ENCODE measurements around the gene NCKAP5.
"Not testable (repeated sequence)": the region's sequence is repeated elsewhere in the genome, so short reads cannot be mapped to it uniquely, and the experiment has no call there.

NCKAP5 gene

DNA sequence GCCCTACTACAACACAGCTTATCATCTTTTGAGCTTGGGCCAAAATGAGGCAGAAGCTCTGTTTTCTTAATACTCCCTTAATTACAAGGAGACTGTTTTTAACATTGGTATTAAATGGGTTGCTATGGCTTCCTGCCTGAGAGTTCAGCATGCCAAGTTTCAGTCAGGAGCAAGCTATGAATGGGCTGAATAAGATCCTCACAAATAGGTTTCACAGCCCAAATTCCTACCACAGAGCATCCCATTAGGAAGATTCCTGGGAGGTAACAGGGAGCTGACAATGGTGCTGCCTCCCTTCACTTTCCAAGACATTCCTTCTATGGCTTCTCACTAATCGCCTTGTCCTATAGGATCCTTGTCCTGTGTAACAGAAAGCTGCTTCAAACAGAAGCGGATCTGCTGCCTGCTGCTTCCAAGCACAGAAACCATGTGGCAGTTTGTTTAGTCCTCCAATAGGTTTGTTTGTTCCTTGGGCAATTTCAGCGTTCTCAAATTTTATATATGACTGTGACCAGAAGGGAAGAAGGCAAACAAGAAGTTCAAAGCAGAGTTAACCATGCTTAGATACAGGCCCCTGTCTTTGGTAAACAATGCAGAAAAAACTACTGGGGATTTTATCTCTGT is 70.9 kb downstream of the NCKAP5 start:
- DNase-seq (ENCODE audit: low spot score): no peak

DNA sequence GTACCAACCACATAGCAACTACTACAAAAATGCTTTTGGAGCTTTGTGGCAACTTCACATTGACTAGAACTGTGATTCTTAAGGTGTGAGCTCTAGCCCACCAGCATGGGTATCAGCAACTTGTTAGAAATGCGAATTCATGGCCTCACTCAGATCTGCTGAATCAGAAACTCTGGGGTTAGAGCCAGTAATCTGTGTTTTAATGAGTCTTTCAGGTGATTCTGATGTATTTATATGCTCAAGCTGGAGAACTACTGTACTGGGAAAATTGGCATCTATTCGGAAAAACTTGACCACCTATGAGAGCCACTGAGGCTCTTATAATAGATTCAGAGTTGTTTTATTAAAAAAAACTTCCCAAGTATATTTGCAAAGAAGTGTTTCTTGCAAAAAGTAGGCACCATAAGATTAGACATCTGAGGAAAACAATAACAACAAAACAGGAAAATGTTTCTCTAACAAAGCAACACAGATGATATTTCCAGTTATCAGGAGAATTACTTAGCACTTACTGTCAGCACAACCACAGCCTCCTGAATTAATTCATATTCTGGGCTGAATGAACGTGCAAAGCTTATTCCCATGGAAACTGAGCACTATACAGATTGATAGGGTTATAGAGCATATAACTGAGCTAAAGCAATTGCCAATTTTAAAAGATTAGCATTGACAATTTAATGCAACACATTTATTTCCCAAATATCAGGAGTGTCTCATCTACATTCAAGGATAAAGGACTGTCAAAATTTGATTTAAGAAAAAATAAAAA is 71.6 kb downstream of the NCKAP5 start:
- DNase-seq (ENCODE audit: low spot score): no peak

DNA sequence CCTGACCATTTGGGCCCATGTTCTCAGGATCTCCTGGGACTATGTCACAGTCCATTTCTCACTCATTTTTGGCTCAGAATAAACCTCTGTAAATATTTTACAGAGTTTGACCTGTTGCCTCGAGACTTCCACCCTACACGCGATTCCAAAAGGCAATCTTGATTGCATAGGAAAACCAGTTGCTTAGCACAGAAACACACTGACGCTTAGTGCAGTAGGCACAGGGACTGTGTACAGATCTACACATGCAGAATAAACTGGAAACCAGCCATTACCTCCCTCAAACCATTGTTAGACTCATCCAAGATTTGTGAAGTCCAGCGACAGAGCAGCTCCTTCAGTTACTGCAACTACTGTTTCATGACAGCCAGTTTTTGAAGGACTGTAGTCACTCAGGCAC is 73.0 kb downstream of the NCKAP5 start:
- no peak for DNase-seq (ENCODE audit: low spot score)

DNA sequence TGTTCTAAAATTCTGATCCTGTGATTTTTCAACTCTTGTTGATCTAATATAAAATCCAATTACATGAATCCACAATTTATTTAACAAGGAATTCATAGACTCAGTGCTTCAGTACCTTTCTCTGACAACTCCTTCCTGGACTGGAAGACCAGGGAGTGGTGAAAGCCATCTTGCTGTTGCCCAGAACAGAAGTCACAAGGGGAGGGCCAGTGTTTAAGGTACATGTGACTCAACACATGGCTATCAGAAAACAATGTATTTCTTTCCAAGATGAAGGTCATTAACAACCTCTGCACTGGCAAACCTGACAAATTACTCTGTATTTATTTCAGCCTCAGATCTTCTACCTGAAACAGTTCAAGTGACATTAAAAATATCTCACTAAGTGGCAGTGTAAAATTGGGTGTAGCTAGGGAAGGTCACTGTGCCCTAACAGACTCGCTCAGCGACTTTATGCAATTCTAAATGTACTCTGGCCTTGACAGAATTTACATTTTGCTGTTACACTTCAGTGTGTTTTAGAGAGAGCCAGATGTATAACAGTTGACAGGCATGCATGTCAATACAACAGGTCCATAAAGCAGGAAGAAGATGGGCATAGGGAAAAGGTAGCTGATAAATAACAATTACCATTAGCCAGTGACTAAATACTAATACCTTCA is 75.4 kb downstream of the NCKAP5 start:
- DNase-seq (ENCODE audit: low spot score): no peak

DNA sequence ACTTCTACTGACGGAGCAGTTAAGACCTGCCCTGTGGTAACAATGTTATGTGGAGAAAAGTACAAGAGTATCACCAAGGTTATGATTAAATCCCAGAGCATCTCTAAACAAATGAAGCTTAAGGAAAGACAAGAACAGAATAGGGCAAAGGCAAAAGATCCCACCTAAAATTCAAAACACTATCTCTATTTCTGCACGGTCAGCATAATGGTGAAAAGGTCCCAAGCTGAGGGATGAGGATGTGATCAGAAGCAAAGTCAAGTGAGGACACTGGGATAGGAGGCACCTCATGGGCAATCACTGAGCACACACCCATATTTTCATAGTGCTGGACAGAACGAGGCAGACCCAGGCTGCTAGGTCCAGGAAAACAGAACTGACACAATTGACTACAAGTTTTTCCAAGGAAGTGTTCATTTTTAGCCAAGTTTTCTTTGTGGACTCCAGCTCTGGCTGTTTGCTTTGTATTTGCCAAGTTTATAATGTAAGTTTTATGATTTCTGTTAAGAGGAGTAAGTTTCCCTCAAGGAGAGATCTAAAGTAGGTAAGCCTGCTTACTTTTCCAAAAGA is 77.8 kb downstream of the NCKAP5 start:
- no peak for DNase-seq (ENCODE audit: low spot score)

DNA sequence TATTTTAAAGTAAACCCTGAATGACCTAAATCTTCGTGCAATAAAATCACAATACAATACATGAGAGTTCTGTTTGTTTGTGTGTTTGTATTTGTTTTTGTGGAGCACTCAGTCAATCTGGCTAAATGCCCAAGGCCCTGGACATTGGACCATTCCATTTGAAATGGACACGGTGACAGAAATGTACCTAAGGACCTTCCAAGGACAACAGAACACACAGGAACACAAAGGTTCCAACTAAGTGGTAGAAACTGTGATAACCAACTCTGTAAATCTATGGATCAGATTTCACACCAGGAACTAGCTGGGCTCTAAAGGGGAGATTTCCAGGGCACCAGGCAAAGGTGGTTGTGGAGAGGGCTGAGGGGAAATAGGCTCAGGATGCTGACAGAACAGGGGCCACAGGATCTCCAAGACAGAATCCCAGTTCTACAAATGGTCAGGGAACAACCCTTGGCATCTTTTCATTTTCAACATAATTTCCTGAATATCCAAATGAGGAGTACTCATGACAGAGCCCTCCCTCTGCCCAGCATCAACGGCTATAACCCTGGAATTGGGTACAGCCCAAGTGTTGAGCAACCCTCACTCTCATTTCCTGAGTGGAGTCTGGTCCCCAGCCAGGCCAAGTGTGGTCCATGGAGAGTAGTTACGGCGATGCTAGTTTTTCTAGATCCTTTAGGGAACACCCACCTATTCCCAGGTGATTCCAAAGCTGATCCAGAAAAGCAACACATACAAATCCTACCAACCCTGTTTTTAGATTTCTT is 78.4 kb downstream of the NCKAP5 start:
- no peak for DNase-seq (ENCODE audit: low spot score)

DNA sequence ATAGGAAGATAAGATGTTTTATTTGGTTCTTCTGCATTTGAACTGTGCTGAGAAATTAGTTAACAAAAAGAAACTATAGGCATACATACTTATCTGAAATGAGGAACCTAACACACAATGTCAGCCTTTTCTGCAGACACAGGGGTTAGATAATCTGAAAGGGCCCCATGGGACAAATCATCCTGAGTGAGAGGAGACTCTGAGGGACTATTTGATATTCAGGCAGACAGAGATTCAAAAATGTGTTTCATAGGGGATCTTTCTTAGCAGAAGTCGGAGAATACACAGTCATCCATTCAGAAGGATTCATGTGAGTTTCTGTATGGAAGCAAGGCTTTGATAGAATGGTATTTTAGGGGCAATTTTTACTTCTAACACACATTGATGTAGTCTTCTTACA is 79.1 kb downstream of the NCKAP5 start:
- no peak for DNase-seq (ENCODE audit: low spot score)

DNA sequence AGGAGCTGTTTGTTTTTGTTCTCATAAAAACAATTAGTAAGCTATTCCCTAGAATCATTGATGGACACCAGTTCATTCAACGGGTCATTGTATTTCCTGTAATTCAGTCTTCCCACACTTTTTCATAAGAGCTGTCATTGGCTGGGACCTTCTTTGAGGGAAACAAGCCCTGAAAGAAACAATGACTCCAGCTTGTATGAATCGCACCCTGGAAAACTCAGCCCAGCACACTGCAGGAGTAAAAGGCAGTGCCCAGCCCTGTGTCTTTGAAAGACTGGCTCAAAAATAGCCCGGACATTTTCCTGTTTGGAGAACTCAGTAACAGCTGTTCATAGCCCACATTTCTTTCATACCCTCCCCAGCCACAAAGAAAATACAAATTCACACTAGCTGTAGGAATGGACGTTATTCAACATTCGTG is 81.5 kb downstream of the NCKAP5 start:
- DNase-seq (ENCODE audit: low spot score): no peak

DNA sequence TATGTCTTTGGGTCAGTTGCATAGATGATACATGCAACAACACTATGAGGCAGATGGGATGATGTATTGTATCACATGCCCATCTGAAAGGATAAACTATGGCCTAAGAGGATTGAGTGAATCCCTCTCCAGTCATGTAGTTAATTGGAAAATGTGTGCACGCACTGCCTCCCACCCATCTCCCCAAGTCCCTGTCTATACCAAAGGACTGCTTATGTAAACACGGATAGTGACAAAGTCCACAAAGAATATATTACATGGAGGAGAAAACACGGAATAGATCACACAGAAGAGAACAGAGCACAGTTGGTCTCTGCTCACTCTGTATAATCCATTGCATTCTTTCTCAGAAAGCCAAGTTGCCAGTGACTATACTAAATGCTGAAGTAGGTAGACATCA is 82.4 kb downstream of the NCKAP5 start:
- no peak for DNase-seq (ENCODE audit: low spot score)

DNA sequence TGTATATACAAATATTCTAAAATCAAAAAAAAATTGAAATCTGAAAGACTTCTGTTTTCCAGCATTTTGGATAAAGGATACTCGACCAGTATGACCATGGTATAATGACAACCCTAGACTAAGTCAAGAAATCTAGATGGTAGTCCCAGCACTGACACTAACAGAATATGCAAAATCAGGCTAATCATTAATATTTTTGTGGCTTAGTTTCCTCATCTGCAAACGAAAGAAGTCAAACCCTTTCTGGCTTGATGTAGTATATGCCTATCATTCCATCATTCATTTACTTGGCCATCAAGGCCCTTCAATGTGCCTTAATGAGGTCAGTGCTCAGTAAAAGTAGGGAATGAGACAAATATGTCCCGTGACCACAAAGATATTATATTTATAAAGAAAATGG is 83.5 kb downstream of the NCKAP5 start:
- DNase-seq (ENCODE audit: low spot score): no peak

DNA sequence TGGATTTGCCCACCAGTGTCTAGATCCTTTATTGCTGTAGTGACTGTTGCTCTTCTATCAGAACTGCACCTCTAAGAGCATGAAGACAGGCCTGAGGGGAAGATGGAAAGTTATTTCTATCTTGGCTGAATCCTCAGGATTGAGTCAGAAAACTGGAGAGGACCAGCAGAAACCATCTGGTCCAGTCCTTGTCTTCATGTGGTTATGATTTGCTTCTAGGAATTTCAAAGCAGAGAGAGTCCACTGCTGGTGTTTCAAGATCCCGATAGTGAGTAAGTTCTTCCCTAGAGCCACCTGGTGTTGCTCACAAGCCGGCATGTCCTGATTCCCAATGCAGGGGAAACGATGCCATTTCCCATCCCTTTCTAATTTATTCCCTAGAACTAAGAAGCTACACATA is 84.2 kb downstream of the NCKAP5 start:
- DNase-seq (ENCODE audit: low spot score): no peak

DNA sequence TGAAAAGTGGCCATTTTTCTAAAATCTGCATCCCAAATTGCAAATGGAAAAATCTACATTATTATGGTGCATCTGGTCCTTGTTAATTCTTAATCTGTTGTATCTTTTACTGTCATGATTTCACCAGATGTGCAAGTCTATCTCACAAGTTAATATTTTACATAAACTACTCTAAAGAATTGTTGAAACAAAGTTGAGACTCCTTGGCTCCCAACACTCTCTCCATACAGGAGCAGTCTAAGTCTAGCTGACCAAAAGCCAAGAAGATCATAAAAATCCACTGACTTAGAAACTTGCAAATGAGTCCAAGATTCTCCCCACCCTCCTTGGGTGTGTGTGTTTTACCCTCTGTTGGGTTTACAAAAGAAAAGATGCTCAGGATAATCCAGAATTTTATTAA is 85.1 kb downstream of the NCKAP5 start:
- DNase-seq (ENCODE audit: low spot score): no peak

DNA sequence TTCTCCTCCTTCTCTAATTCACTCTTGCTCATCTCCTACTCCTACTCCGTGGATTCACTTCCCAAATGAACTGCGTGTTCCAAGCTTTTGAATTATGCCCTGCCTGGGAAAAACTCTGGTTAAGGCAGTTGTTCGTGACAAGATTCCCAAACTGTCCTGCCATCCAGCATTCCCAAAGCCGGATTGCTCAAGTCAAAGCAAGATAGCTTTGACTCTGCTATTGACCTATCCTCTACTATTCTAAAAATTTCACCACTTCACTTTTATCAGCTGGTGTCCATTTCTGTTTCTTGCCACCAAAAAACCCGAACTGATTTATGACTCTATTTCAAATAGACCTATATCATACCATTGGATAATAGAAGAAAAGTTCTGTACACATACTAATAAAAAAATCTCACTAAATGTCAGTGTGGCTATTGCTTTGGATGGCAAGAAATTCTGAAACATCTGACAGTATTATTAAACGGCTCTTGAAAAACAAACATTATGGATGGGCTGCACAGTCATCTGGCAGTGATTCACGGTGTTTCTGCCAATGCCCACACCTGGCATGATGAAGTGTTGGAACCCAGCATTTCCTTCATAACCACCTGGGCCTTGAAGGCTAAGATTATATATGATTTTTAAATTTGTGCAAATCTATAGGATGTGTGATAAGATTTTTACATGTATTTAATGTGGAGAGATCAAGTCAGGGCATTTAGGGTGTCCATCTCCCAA is 87.4 kb downstream of the NCKAP5 start:
- DNase-seq (ENCODE audit: low spot score): no peak

DNA sequence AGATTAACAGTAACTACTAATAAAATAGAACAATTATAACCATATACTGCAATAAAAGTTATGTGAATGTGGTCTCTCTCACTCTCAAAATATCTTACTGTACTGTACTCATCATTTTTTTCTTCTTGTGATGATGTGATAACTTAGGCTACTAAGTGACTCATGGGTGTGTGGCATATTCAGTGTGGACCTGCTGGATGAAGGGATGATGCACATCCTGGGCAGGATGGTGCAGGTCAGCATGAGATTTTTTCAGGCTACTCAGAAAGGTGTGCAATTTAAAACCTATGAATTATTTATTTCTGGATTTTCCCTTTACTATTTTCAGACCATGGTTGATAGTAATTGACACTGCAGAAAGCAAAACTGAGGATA is 90.7 kb downstream of the NCKAP5 start:
- DNase-seq (ENCODE audit: low spot score): no peak

DNA sequence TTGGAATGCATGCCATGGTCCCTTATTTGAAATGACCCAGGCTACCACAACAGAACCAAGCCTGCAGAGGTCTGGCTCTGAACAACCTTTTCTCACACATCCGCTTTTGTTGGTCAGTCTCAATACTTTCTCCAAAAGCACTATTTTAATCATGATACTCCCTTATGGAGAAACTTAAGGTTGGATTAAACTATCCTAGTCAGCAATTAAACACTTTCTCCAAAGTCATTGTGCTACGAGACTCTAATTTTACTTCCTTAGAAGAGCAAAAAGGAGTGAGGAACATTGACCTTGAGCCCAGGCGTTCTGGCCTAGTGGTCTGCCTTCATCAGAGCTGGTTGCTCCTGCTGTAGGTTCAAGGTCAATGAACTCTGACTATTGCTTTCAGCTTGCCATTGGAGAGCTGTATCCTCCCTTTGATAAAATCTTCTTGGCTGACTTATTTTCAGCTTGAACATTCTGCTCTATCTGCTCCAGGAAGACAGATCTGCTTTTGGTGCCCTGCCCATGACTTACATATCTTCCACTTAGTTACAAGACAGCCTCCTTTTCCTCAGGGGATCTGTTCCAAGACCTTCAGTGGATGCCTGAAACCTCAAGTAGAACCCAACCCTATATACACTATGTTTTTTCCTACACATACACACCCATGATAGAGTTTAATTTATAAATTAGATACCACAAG is 91.2 kb downstream of the NCKAP5 start:
- no peak for DNase-seq (ENCODE audit: low spot score)

DNA sequence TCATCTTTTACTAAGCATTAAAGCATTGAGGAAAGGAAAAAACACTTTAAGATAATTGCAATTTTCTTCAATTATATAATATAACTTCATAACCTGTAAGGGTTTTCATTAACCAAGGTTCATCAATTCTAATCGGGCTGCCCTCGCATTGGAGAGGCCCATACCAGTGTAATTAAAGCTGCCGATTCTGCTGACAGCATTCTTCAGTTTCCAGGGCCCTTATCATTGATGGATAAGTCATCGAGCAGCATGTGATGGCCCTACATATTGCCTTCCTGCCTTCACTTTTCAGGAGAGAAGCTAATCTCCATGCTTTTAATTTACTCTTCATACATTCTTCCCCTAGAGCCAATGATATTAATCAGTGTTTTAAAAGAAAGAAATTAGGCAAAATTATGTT is 92.0 kb downstream of the NCKAP5 start:
- DNase-seq (ENCODE audit: low spot score): no peak

DNA sequence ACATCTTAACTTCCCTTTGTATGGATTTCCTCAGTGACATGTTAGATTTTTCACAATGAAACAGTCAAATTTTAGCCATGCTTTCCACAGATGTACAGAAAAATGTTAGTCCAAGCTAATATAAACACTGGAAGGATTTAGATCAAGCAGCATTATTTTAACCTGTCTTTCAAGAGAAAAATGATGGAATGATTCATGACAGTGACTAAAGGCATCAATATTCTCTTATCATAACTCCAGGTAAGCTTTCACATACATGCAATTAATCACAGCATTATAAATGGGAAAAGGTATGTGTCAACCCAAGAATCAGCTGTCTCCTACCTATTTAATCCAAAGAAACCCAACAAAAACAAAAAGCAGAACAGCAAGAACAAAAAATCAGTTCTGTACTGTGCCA is 92.7 kb downstream of the NCKAP5 start:
- no peak for DNase-seq (ENCODE audit: low spot score)

DNA sequence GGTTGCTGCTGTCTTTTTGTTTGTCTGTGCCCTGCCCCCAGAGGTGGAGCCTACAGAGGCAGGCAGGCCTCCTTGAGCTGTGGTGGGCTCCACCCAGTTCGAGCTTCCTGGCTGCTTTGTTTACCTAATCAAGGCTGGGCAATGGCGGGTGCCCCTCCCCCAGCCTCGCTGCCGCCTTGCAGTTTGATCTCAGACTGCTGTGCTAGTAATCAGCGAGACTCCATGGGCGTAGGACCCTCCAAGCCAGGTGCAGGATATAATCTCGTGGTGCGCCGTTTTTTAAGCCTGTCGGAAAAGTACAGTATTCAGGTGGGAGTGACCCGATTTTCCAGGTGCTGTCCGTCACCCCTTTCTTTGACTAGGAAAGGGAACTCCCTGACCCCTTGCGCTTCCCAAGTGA is 97.8 kb downstream of the NCKAP5 start:
- not testable (repeated sequence) for DNase-seq (ENCODE audit: low spot score)

DNA sequence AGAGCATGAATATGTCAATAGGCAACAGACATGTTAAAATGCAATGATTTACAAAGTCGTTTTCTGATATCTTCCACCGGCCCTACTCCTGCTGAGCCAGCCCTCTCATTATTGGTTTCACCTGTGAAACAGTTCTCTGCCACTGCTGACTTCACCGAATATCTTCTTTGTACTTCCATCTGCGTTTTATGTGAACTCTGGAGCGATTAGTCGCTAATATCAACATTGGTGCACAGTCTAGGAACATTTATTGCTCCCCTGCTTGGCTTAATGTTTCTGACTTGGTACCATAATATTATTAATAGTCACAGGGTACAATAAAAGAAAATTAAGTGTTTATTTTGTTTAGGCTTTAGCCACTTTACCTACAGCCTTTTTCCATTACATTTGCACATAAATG is 105.5 kb downstream of the NCKAP5 start:
- no peak for DNase-seq (ENCODE audit: low spot score)

DNA sequence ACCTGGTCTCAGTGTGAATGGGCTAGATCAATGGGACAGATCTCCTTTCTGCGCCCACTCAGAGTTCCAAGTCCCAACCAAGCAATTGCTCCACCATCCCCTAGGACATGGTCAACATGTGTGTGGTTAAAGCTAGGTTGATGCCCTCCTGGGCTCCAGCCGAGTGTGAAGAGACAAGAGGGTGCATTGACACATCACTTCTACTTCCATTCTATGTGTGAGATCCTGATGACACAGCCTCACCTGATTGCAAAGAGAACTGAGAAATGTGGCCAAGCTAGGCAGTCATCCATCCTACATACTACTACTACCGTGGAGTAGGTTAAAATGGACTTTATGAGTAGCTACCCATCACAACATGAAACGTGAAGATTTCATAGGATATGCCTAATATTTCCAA is 106.8 kb downstream of the NCKAP5 start:
- DNase-seq (ENCODE audit: low spot score): no peak

DNA sequence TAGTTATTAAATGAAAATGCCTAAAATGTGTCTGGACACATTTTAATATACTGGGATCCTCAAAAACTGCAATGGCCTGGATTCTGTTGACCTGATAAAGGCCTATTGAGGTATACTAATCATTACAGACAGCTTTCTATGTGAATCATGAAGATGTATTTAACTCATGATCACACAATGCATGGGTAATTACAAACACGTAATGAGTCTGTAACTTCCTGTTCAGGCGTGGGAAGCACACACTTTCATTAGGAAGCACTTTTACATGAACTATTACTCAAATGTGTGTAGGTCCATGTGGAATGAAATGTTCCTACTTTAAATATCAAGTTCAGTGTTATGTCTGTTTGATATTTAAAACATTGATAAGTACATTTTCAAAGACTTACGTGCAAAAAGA is 108.7 kb downstream of the NCKAP5 start:
- DNase-seq (ENCODE audit: low spot score): no peak

Measured in left forelimb (tissue), 1 donor.